GM21528 (cell line): Measurements from ENCODE around the gene KIF15.

ENCODE experiments used
- ATAC-seq: cut with Tn5 transposase; IDR thresholded peaks from one replicate; pipeline ENCODE4 v1.9.1; 2021; ENCODE audit warnings: mild to moderate bottlenecking, moderate library complexity; ENCODE audit not compliant: unreplicated experiment, low FRiP score

KIF15 gene, protein sequence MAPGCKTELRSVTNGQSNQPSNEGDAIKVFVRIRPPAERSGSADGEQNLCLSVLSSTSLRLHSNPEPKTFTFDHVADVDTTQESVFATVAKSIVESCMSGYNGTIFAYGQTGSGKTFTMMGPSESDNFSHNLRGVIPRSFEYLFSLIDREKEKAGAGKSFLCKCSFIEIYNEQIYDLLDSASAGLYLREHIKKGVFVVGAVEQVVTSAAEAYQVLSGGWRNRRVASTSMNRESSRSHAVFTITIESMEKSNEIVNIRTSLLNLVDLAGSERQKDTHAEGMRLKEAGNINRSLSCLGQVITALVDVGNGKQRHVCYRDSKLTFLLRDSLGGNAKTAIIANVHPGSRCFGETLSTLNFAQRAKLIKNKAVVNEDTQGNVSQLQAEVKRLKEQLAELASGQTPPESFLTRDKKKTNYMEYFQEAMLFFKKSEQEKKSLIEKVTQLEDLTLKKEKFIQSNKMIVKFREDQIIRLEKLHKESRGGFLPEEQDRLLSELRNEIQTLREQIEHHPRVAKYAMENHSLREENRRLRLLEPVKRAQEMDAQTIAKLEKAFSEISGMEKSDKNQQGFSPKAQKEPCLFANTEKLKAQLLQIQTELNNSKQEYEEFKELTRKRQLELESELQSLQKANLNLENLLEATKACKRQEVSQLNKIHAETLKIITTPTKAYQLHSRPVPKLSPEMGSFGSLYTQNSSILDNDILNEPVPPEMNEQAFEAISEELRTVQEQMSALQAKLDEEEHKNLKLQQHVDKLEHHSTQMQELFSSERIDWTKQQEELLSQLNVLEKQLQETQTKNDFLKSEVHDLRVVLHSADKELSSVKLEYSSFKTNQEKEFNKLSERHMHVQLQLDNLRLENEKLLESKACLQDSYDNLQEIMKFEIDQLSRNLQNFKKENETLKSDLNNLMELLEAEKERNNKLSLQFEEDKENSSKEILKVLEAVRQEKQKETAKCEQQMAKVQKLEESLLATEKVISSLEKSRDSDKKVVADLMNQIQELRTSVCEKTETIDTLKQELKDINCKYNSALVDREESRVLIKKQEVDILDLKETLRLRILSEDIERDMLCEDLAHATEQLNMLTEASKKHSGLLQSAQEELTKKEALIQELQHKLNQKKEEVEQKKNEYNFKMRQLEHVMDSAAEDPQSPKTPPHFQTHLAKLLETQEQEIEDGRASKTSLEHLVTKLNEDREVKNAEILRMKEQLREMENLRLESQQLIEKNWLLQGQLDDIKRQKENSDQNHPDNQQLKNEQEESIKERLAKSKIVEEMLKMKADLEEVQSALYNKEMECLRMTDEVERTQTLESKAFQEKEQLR (N-terminal part only)

DNA sequence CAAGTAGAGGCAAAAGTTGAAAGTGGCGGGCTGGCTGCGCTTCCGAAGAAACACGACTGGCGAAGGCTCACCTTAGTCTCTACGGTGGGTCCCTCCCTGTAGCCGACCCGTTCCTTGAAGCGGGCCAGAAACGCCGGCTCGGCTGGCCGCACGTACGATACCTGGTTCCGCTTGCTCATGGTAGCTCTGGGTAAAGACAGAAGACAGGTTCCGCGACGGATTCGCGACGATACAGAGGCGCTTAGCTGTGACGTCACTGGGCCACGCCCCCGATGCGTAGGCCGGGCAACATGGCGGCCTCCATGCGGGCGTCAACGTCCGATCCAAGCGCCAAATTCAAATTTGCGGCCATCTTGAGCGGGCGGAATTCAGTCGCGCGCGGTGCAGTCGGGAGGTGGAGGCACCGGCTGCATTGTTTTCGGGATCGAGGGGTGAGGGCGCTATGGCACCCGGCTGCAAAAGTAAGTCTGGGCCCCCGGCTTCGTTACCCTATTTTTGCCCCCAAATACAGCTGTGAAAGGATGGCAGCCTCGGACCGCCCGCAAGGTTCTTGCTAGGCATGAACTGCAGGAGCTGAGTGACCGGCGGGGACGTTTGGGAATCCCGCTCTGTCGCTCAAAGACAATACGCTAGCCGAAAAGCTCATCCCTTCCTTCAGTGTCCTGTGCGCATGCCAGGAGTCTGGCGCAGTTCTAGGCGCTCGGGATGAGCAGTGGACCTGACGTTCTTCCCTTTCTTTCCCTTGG, at the start of gene KIF15, which contains the start of gene KIAA1143:
KIF15 (plus strand) TSS at position 371 of the 746 bp plus-strand sequence; CDS start at position 443, 72 bp downstream.
KIAA1143 (minus strand) TSS at position 196 of the 746 bp plus-strand sequence; CDS start at position 179, 17 bp downstream.
- peak; percentile 89 for ATAC-seq

DNA sequence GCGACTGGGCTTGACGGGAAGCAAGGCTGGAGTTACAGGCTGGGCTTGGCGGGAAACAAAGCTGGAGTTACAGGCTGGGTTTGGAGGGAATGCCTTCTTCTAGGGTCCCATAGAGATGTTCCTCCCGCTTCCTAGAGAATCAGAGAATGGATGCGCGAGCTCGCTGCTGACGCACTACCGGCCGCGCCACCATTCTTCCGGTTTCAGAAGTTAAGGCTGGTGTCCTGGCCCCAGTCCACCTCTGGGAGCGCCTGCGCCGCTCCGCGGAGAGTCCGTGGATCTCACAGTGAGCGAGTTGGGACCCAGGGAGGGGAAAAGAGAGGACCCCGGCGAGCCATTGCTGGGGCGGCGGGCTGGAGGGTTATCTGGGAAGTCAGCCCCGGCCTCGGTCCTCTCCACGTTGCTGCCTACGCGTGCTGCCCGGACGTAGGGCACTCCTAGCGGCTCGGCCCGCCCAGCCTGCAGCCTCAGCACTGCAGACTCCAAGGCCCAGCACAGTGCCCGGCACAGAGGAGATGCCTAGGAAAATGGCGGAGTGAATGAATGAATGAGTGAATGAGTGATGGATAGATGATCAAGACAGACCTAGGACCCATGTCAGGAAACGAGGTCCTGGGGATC, 49.0 kb upstream of the KIF15 start, which contains the start of gene ZNF502:
ZNF502 (plus strand) TSS at position 206 of the 621 bp plus-strand sequence. CDS start 7,602 bp downstream, outside the sequence.
- no peak for ATAC-seq

DNA sequence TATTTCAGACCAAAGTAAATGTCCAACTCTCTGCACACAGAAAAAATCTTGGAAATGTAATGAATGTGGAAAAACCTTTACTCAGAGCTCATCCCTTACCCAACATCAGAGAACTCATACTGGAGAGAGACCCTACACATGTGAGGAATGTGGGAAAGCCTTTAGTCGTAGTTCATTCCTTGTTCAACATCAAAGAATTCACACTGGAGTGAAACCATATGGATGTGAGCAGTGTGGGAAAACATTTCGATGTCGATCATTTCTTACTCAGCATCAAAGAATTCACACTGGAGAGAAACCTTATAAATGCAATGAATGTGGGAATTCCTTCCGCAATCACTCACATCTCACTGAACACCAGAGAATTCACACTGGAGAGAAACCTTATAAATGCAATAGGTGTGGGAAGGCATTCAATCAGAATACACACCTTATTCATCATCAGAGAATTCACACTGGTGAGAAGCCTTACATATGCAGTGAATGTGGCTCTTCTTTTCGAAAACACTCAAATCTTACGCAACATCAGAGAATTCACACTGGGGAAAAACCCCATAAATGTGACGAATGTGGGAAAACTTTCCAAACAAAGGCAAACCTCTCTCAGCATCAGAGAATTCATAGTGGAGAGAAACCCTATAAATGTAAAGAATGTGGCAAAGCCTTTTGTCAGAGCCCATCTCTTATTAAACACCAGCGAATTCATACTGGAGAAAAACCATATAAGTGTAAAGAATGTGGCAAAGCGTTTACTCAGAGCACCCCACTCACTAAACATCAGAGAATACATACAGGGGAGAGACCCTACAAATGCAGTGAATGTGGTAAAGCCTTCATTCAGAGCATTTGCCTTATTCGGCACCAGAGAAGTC, 40.1 kb upstream of the KIF15 start:
- no peak for ATAC-seq

DNA sequence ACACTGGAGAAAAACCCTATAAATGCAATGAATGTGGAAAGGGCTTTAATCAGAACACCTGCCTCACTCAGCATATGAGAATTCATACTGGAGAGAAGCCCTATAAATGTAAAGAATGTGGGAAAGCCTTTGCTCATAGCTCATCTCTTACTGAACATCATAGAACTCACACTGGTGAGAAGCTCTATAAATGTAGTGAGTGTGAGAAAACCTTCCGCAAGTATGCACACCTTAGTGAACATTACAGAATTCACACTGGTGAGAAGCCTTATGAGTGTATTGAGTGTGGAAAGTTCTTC, 39.5 kb upstream of the KIF15 start:
- no peak for ATAC-seq

DNA sequence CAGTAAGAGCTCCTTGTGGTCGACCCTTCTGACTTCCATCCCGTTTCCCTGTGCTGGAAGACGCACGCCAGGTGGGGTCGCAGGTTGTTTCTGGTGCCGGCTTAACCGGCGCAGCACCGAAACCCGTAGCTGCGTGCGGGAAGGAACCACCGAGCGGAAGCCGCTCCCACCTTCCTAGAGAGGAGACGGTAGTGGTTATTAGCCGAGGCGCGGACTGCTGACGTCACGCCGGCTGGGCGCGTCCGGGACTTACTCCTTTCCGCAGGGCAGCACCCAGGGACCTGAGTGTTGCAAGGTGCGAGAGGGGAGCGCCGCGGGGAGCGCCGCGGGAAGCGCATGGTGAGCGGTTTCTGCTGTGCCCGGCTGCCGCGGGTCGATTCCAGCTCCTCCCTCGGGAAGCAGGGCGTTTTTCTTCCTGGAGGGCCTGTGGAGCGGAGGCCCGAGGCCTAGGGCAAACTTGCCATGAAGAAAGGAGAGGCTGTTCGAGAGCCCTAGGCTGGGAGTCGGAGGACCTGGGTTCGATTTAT, 32.1 kb upstream of the KIF15 start, which contains the start of gene ZNF501:
ZNF501 (plus strand) TSS at position 252 of the 527 bp plus-strand sequence. CDS start 4,787 bp downstream, outside the sequence.
- peak; percentile 82 for ATAC-seq

DNA sequence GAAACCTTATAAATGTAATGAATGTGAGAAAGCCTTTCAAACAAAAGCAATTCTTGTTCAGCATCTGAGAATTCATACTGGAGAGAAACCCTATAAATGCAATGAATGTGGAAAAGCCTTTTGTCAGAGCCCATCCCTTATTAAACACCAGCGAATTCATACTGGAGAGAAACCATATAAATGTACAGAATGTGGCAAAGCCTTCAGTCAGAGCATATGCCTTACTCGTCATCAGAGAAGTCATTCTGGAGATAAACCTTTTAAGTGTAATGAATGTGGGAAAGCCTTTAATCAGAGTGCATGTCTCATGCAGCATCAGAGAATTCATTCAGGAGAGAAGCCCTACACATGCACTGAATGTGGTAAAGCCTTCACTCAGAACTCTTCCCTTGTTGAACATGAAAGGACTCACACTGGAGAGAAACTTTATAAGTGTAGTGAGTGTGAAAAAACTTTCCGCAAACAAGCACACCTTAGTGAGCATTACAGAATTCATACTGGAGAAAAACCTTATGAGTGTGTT, 26.9 kb upstream of the KIF15 start:
- no peak for ATAC-seq

DNA sequence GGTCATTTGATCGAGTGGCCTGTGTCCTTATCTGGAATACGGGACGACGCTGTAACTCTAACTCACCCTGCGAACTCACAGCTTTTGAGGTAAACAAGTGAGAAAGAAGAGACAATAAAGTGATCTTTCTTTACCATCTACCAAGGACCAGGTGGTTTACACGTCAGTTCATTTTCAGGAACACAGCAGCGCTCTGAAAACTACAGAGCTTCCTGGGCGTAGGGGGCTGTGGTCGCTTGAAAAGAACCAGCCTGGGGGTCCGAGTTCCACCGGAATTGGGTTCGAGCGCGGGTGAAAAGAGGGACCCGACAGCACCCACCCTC, 532 bp upstream of the KIF15 start:
- no peak for ATAC-seq

DNA sequence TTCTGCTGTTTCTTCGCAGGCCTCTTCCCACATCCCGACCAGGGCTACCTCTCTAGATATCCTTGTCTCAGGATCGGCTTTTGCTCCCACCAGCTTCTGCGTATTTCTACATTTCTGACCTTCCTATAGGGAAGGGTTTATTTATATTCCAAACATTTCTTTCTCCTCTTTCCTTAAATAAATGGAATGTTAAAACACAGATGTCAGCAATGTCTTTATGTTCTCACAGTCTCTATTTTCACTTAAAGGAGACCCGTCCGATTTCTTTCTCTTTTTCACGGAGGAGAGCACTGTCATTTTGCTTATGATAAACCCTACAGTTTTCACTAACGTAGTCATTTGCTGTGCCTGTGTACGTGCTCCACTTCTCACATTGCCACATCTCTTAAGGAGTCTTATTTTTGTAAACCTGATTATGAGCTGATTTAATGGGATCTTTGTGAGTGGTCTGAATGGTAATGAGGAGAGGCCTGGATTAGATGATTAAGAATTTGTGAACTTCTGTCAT, 630 bp downstream of the KIF15 start:
- ATAC-seq, result peak; percentile 17

DNA sequence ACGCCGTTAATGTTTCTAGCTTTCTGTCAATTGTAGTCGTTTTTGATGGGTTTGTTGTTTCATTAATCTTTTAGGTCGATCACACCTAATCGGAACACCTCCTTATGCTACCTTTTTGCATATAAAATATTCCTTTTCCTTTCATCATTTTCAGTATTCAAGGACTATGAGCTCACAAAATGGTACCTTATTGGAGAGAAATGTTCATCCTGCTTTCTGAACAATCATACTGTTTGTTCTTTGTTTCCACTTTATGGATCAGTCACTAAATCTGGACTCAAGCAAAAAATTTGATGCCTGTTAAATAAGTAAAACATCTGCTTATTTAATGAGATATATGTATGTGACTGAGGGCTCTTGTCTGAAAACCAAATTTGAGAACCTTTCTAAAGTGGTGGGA, 1.1 kb downstream of the KIF15 start:
- ATAC-seq, result no peak

DNA sequence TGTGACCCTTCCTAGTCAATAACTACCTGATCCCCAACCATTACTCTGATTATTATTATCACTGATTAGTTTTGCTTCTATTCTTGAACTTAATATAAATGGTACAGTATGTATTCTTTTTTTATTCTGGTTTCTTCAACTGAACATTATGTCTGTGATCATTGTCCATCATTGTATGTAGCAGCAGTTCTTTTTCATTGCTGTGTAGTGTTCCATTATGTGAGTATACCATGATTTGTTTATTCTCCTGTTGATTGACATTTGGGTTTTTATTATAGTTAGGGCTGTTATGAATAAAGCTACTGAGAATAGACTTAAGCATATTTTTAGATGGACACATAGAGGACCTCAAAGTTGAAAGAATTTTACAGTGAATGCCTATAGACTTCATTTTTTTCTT, 2.7 kb downstream of the KIF15 start:
- no peak for ATAC-seq

DNA sequence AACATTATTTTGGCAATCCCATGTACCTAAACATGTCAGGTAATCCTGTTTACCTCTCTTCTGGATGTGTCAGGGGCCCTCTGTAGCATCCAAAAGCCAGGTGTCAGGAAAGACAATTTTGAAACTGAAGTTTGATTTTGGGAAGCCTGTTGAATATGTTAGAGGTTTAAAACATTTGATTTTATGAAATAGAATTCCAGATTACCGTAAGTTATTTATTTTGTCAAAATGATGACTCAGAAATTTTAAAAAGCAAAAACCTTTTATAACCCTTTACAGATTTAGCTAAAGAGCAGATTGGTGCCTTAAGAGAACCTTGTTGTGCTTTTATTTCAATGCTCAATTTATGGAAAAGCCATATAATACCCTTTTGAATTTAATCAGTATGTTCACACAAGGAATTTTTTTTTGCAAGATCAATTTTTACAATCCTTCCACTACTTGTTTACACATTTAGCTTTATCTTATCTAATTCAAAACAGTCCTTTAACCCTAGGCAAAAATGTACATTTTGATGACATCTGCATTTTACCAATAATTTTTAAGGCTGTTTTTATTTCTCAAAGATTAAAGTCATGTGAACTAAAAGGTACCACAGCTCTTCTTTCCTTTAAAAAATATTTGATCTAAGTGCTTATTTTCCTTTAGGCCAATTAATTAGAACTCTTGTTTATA, 10.0 kb downstream of the KIF15 start:
- ATAC-seq, result no peak

DNA sequence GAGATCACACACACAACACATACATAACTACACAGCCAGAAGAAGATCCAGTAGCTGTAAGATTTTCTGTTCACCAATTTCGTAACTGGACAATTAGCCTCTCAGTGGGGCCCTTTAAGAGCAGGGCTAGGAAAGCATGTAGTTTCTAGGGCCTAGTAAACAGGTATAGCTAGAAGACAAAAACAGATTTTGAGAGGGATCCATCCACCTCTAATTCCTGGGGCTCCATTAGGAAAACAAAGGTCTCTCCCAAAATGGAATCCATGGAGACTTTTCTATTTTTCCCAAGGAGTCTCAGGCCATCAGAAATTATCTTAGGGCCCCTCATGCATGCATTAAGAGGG, 10.5 kb downstream of the KIF15 start:
- ATAC-seq, result no peak

DNA sequence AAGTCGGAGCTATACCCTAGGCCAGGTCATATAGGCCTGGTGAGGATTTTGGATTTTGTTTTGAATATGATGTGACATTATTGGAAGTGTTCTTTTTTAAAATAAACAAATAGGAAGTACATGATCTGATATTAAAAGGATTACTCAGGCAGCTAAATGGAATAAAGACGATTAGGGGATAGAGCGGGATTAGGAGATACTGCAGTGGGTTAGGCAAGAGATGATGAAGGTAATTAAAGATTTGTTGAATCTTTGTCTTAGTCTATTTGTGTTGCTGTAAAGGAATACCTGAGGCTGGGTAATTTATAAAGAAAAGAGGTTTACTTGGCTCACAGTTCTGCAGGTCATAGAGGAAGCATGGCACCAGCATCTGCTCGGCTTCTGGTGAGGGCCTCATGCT, 21.3 kb downstream of the KIF15 start:
- ATAC-seq, result no peak

DNA sequence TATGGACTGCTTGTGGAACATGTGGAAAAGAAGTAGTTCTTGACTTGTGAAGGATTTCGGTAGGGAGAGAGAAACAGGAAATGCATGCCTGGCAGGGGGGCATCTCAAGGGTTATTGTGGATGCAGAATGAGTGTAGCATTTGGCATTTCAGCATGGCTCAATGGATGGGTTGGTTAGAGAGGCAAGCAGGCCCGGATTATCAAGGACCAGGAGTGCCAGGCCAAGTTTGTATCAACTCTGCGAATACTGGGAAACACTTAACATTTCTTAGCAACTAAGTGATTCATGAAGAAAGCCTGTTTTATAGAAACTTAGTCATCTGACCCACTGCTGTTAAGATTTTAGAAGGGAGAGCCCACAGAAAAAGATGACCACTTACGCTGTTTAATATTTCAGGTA, 33.6 kb downstream of the KIF15 start:
- ATAC-seq, result no peak

DNA sequence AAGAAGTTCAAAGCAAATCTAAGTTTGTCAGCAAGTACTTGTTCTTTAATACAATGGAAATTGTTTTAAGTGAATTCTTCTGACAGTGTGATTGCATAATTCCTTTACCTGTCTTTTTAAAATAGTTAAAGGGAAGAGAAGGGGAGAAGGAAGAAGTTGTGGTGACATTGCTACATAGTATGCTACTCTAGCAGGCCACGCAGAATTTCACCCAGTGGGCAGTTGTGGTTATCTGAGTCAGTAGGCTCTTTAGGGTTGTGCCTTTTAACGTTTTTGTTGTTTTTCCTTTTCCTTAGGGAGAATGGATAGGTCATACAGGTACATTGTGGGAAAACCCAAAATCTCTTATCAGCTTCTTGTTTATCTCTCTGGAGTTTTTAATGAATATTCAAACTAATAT, 40.4 kb downstream of the KIF15 start:
- no peak for ATAC-seq

DNA sequence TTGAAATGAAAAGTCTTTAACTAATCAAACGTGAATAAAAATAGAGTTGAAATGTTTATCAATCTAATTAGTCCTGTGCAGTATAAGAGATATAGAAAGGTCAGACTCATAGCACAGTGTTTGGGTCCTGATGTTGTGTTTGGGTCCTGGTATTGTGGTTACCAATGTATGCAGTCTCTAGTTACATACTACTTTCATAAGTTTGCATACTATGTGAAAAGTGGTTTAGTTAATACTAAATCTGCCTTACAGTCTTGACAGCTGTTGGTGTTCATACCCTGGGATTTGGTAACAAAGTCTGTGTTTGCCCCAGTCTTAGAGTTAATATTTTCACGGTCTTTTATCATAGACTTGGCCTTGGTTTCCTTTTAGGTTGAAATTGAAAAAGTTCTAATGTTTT, 41.7 kb downstream of the KIF15 start:
- ATAC-seq, result no peak

DNA sequence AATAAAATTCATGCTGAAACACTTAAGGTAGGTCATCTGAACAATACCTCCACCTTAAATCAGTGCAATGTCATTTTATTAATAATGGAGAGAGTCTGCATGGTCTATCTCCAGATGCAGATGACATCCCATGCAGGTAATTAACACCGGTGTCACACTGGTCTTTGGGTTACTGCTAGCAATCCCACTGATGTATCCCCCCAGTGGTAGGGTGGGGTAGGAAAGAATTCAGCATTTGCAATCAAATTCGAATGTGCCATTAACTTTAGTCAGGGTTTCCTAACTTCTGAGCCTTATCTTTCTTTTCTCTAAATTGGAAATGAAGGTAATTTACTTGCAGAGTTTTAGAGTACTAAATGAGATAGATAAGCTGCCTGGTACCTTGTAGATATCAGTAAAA, 44.4 kb downstream of the KIF15 start:
- no peak for ATAC-seq
